Choroid plexus epithelial cell (primary cell): Measurements from ENCODE around the gene OSBPL6.
A peak's percentile ranks its signal among the peaks of the same experiment; 100 is the strongest.
"Not testable (repeated sequence)": the region's sequence is repeated elsewhere in the genome, so short reads cannot be mapped to it uniquely, and the experiment has no call there.

ENCODE experiments used
- DNase-seq: peaks from one replicate; pipeline ENCODE4 v3.0.0-alpha.2; 2010; ENCODE audit warnings: low read depth
- H3K4me3 ChIP-seq: 2 replicates; pipeline ENCODE4 v1.5.1; 2011; ENCODE audit warnings: low read depth, mild to moderate bottlenecking, control low read depth, low read length, moderate library complexity
- CTCF ChIP-seq: conservative IDR thresholded peaks from 2 replicates; pipeline ENCODE4 v1.5.1; 2011; ENCODE audit warnings: low read depth, mild to moderate bottlenecking, control low read depth, inconsistent platforms, low read length, moderate library complexity

Gene OSBPL6

DNA sequence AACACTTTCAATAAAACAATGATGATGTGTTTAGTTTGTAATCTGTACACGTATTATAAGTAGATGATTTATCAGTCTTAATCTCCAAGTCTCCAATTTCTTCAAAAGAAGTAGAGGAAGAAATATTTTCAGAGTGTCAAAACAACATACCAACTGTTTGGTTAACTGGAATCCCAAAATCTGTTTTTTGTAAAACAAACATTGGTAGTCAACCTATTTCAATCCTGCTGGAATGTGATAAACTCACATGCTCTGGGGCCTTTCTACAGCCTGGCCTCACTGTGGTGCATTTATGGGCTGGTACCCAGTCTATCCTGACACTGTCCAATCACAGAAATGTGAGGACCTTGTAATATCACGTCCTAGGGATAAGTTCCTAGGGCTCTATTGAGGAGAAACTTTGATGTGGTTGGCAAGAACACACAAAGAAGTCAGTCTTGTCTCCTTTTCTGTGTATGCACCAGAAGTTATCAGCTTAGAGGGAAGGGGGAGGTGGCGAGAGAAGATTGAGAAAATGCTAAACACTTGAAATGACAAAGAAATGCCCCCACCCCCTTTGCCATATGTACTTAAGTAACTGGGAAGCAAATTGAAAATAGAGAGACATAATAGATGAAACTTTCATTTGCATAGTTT, 209.5 kb downstream of the OSBPL6 start:
- no peak overlapping the region for H3K4me3 ChIP-seq
- no peak for TF ChIP-seq CTCF
- DNase-seq, result no peak

DNA sequence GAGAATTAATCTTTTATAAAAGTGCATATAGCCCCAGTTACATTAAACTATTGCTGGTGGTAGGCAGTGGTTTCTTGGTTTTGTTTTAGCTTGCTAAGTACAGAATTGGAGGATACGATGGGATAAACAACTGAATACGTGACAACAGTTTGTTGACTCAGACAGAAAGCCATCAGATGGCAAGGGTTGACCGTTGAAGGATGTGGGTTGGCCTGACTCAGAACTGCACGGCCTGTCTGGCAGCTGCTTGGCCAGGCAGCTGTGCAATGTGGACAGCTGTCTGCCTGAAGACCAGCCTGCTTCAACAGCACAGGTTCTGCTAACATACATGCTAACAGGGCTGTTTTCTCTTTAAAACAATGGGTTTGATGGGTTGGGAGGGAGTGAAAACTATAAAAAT, 210.1 kb downstream of the OSBPL6 start:
- no peak for TF ChIP-seq CTCF
- no peak overlapping the region for H3K4me3 ChIP-seq
- peak; percentile 78 for DNase-seq

DNA sequence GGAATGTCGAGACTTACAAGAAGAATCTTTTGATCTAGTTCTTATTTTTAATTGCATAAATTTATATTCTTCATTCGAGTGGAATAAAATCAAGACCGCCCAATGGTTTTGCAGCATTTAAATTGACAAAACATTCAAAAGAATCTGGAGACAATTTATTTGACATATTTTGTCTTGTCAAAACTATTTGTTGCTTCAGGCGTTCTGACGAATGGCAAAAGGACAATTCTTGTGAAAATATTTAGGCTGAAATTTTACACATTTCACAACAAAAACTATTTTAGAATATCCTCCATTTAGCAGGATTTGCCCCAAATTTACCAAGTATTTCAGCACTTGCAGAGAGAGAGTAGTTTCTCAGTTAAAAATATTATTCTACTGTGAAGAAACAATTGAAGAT, 214.9 kb downstream of the OSBPL6 start:
- H3K4me3 ChIP-seq, result no peak overlapping the region
- no peak for TF ChIP-seq CTCF
- DNase-seq, result no peak

GRCh38 chr2:178412047-178412446, 217.7 kb downstream of the OSBPL6 start:
- DNase-seq, result no peak
- TF ChIP-seq CTCF, result no peak
- no peak overlapping the region for H3K4me3 ChIP-seq

DNA sequence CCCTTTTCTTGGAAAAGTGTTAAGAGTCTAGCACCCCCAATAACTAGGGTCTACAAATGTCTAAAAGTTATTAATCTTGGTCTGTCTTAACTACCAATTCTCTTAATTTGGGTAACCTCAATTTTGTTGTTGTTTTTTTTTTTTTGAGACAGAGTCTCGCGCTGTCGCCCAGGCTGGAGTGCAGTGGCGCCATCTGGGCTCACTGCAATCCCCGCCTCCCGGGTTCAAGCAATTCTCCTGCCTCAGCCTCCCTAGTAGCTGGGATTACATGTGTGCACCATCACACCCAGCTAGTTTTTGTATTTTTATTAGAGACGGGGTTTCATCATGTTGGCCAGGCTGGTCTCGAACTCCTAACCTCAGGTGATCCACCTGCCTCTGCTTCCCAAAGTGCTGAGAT, 218.1 kb downstream of the OSBPL6 start:
- H3K4me3 ChIP-seq, DNase-seq: not testable (repeated sequence)

GRCh38 chr2:178413472-178414265, 219.4 kb downstream of the OSBPL6 start:
- peak; percentile 74 for DNase-seq
- peak overlapping the region; percentile 73 for H3K4me3 ChIP-seq

More at GRCh38 chr2:178413472-178414265, 219.4 kb downstream of the OSBPL6 start:
- TF ChIP-seq CTCF, result no peak
